PC-3 (cell line): Measurements from ENCODE around the gene AK4. TPM values are rescaled to one million over a fixed set of nuclear protein-coding genes. Genes with fewer than 3 reads are reported as not detected.
A peak's percentile ranks its signal among the peaks of the same experiment; 100 is the strongest.
"Not testable (repeated sequence)": the region's sequence is repeated elsewhere in the genome, so short reads cannot be mapped to it uniquely, and the experiment has no call there.

ENCODE experiments used
- ATAC-seq: fragments of 200-7000 bp; cut with Tn5 transposase; 2 replicates; pipeline ENCODE4 v1.9.1; 2020; ENCODE audit warnings: mild to moderate bottlenecking, moderate library complexity
- BruUV-seq: library from RNA; stranded (reverse); fragments of 400-500 nt; replicated peaks from 2 replicates; lab custom pipeline; 2021; lab: Mats Ljungman, UMichigan
- CTCF ChIA-PET: fragments of 300-600 bp; sonication (Branson Sonifier 250); formaldehyde crosslinking; loops from one replicate; lab custom pipeline; 2022; ENCODE audit warnings: antibody characterized with exemption; lab: Charles Lee
- POLR2A ChIA-PET: fragments of 300-600 bp; sonication (Branson Sonifier 250); formaldehyde crosslinking; loops from one replicate; lab custom pipeline; 2022; ENCODE audit warnings: antibody characterized with exemption; ENCODE audit not compliant: unreplicated experiment; lab: Charles Lee
- DNase-seq: peaks from one replicate; pipeline ENCODE4 v3.0.0-alpha.2; 2015
- H2AFZ ChIP-seq: fragments of 300-600 bp; sonication (generic); 2 replicates; pipeline ENCODE4 v1.6.0; 2016; ENCODE audit warnings: antibody characterized with exemption, low read length
- H3F3A ChIP-seq: fragments of 300-600 bp; sonication (generic); one replicate; pipeline ENCODE4 v1.6.0; 2017; ENCODE audit warnings: antibody characterized with exemption, low read length, control low read depth, mild to moderate bottlenecking; ENCODE audit not compliant: unreplicated experiment
- H3K27ac ChIP-seq: fragments of 300-600 bp; sonication (generic); 2 replicates; pipeline ENCODE4 v1.5.1; 2016; ENCODE audit warnings: mild to moderate bottlenecking, low read length
- H3K27me3 ChIP-seq: fragments of 300-600 bp; sonication (generic); 2 replicates; pipeline ENCODE4 v1.6.1; 2016; ENCODE audit warnings: low read length, mixed read lengths
- H3K36me3 ChIP-seq: fragments of 300-600 bp; sonication (generic); 2 replicates; pipeline ENCODE4 v1.6.1; 2016; ENCODE audit warnings: low read depth, mixed run types, low read length, mixed read lengths
- H3K4me1 ChIP-seq: fragments of 300-600 bp; sonication (generic); 2 replicates; pipeline ENCODE4 v1.5.1; 2016; ENCODE audit warnings: low read length; ENCODE audit not compliant: insufficient read depth
- H3K4me2 ChIP-seq: fragments of 300-600 bp; sonication (generic); 2 replicates; pipeline ENCODE4 v1.6.0; 2016; ENCODE audit warnings: low read length
- H3K4me3 ChIP-seq: fragments of 300-600 bp; sonication (generic); 2 replicates; pipeline ENCODE4 v1.5.1; 2016; ENCODE audit warnings: mild to moderate bottlenecking, low read length, mixed read lengths
- H3K79me2 ChIP-seq: fragments of 300-600 bp; sonication (generic); 2 replicates; pipeline ENCODE4 v1.6.1; 2017; ENCODE audit warnings: low read length, mixed read lengths
- H3K9ac ChIP-seq: fragments of 300-600 bp; sonication (generic); 2 replicates; pipeline ENCODE4 v1.6.0; 2016; ENCODE audit warnings: mild to moderate bottlenecking, low read length
- H3K9me2 ChIP-seq: fragments of 300-600 bp; sonication (generic); replicated peaks from 2 replicates; pipeline ENCODE4 v1.6.1; 2016; ENCODE audit warnings: mixed run types, low read length, mixed read lengths
- H3K9me3 ChIP-seq: fragments of 300-600 bp; sonication (generic); 2 replicates; pipeline ENCODE4 v1.6.1; 2016; ENCODE audit warnings: low read length, mixed read lengths
- H4K20me1 ChIP-seq: fragments of 300-600 bp; sonication (generic); 2 replicates; pipeline ENCODE4 v1.6.1; 2016; ENCODE audit warnings: low read length, mixed read lengths
- CTCF ChIP-seq: fragments of 300-600 bp; sonication (generic); conservative IDR thresholded peaks from 2 replicates; pipeline ENCODE4 v1.5.1; 2017; ENCODE audit warnings: antibody characterized with exemption, low read depth, mild to moderate bottlenecking, low read length
- EZH2 ChIP-seq: fragments of 300-600 bp; sonication (generic); IDR thresholded peaks from one replicate; pipeline ENCODE4 v1.6.1; 2017; ENCODE audit warnings: antibody characterized with exemption, mild to moderate bottlenecking, low read length; ENCODE audit not compliant: unreplicated experiment
- EZH2phosphoT487 ChIP-seq: fragments of 300-600 bp; sonication (generic); IDR thresholded peaks from 2 replicates; pipeline ENCODE4 v1.6.1; 2018; ENCODE audit warnings: mild to moderate bottlenecking, antibody characterized with exemption, low read length, borderline replicate concordance
- intact Hi-C: fragments of 100-400 bp; cut with micrococcal nuclease; formaldehyde crosslinking; loops from 2 replicates; pipeline ENCODE4 v1.9.0; 2023
- total RNA-seq: library from RNA; depleted of rRNA; stranded (reverse); fragments of >200 nt; gene quantifications from 2 replicates; pipeline ENCODE4 v1.2.3, GENCODE V29; 2014

The AK4 gene
- total RNA-seq, 1 experiment from 2014 or later: 98.9 TPM

GRCh38 chr1:65141394-65141793 is 6.6 kb upstream of the AK4 start:
- Histone ChIP-seq H3K4me3 (no peak overlapping the region), H3K27ac (no peak overlapping the region), H3K4me2 (peak overlapping the region; percentile 12; the same call in 1 of the 2 replicates), H2AFZ (peak overlapping the region; percentile 46), H3K36me3 (no peaks in the 10 kb centered on the region), H3K79me2 (no peaks in the 10 kb centered on the region), H4K20me1 (no peaks in the 10 kb centered on the region), H3K4me1 (peaks cover 9% of the 10 kb centered on the region; the same call in 1 of the 2 replicates), H3K27me3 (no peaks in the 10 kb centered on the region), H3K9me3 (no peaks in the 10 kb centered on the region), H3F3A (no peaks in the 10 kb centered on the region), H3K9ac (no peak overlapping the region), H3K9me2 (0 out of 2 replicates have a peak, but pooled peaks cover 4% of the 10 kb centered on the region)
- peak; percentile 95 for ATAC-seq
- CTCF ChIA-PET: no interaction called here
- DNase-seq: peak; percentile 70
- POLR2A ChIA-PET: no interaction called here
- intact Hi-C loops: loop anchor here (10.0 kb wide), 1 partner anchor 257 kb away; no protein-coding TSS in a partner anchor
- TF ChIP-seq EZH2: no peak
- no peak for TF ChIP-seq EZH2phosphoT487
- no TSS peak for BruUV-seq

- Histone ChIP-seq H3K9ac (no peak overlapping the region), H3F3A (no peaks in the 10 kb centered on the region), H4K20me1 (no peaks in the 10 kb centered on the region), H3K9me3 (no peaks in the 10 kb centered on the region), H3K27me3 (no peaks in the 10 kb centered on the region), H3K79me2 (peaks cover 2% of the 10 kb centered on the region; the same call in 1 of the 2 replicates), H3K4me1 (peaks cover 9% of the 10 kb centered on the region; the same call in 1 of the 2 replicates), H3K9me2 (0 out of 2 replicates have a peak, but pooled peaks cover 4% of the 10 kb centered on the region), H3K4me3 (no peak overlapping the region), H2AFZ (peak overlapping the region; percentile 46; the same call in 1 of the 2 replicates), H3K4me2 (peak overlapping the region; percentile 12; the same call in 1 of the 2 replicates), H3K27ac (no peak overlapping the region), H3K36me3 (no peaks in the 10 kb centered on the region)
- POLR2A ChIA-PET: no interaction called here
- TF ChIP-seq CTCF (no peak), EZH2phosphoT487 (no peak), EZH2 (no peak)
- intact Hi-C loops: loop anchor here (10.0 kb wide), 1 partner anchor 257 kb away; no protein-coding TSS in a partner anchor
- ATAC-seq: no peak
- DNase-seq: no peak
- CTCF ChIA-PET: no interaction called here
- no TSS peak for BruUV-seq
Observed at GRCh38 chr1:65141918-65142317, 6.1 kb upstream of the AK4 start.

- H3F3A ChIP-seq, POLR2A ChIA-PET, H3K79me2 ChIP-seq, H3K4me1 ChIP-seq, H3K27me3 ChIP-seq, DNase-seq, H3K27ac ChIP-seq, H3K4me2 ChIP-seq, H4K20me1 ChIP-seq, H3K9me3 ChIP-seq, H3K36me3 ChIP-seq, ATAC-seq, H2AFZ ChIP-seq, H3K9ac ChIP-seq, BruUV-seq, H3K4me3 ChIP-seq, H3K9me2 ChIP-seq: not testable (repeated sequence)
- CTCF ChIA-PET: interaction anchor here (0.6 kb wide), 1 partner anchor 23 kb away, joined by 3 read pairs; no protein-coding TSS in a partner anchor
- intact Hi-C loops: loop anchor here (10.0 kb wide), 1 partner anchor 258 kb away; no protein-coding TSS in a partner anchor
Observed at GRCh38 chr1:65143112-65143658, 4.8 kb upstream of the AK4 start.
